ENCODE results near the gene CNN1. TPM values are rescaled to one million over a fixed set of nuclear protein-coding genes. Genes with fewer than 3 reads are reported as not detected.

CNN1 gene
- not detected in 2 replicates for total RNA-seq

GRCh38 chr19:11538232-11539036 lies at the start of gene CNN1:
Gene CNN1 (plus strand): TSS chr19:11538851. CDS start chr19:11538928, 77 bp downstream.
- DNase-seq, result no peak
- no peak for ATAC-seq (ENCODE audit: low read depth)
- Mint-ChIP-seq H3K4me3 (no peak within 1 kb of the TSS), H3K36me3 (ENCODE audit: low read depth) (no peaks in the 10 kb centered on the region), H3K27ac (no peak within 1 kb of the TSS), H3K9me3 (no peaks in the 10 kb centered on the region), H3K4me1 (peaks cover 23% of the 10 kb centered on the region), H3K27me3 (peaks cover 14% of the 10 kb centered on the region)
- TF ChIP-seq, protein P1, sequence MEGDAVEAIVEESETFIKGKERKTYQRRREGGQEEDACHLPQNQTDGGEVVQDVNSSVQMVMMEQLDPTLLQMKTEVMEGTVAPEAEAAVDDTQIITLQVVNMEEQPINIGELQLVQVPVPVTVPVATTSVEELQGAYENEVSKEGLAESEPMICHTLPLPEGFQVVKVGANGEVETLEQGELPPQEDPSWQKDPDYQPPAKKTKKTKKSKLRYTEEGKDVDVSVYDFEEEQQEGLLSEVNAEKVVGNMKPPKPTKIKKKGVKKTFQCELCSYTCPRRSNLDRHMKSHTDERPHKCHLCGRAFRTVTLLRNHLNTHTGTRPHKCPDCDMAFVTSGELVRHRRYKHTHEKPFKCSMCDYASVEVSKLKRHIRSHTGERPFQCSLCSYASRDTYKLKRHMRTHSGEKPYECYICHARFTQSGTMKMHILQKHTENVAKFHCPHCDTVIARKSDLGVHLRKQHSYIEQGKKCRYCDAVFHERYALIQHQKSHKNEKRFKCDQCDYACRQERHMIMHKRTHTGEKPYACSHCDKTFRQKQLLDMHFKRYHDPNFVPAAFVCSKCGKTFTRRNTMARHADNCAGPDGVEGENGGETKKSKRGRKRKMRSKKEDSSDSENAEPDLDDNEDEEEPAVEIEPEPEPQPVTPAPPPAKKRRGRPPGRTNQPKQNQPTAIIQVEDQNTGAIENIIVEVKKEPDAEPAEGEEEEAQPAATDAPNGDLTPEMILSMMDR (IDR thresholded peaks at IDR 0.05), result no peak
- CTCF ChIA-PET, result no interaction called here
- POLR2A ChIA-PET, result no interaction called here
- intact Hi-C loops (cut with micrococcal nuclease), result no loop called here

GRCh38 chr19:11489378-11489777 lies 49.3 kb upstream of the CNN1 start:
- CTCF ChIA-PET, result no interaction called here
- H3K36me3 Mint-ChIP-seq (ENCODE audit: low read depth), result peaks cover 30% of the 10 kb centered on the region
- H3K27ac Mint-ChIP-seq, result no peak overlapping the region
- POLR2A ChIA-PET, result interaction anchor here (0.5 kb wide), 1 partner anchor 80 kb away, joined by 5 read pairs; no protein-coding TSS in a partner anchor
- TF ChIP-seq, protein P1 (IDR thresholded peaks at IDR 0.05), result no peak
- H3K27me3 Mint-ChIP-seq, result no peaks in the 10 kb centered on the region
- ATAC-seq (ENCODE audit: low read depth) (no peak), DNase-seq (no peak)
- H3K9me3 Mint-ChIP-seq, result no peaks in the 10 kb centered on the region
- no peak overlapping the region for H3K4me3 Mint-ChIP-seq
- peaks cover 2% of the 10 kb centered on the region for H3K4me1 Mint-ChIP-seq
- intact Hi-C loops (cut with micrococcal nuclease), result no loop called here

GRCh38 chr19:11494634-11495285 lies 43.9 kb upstream of the CNN1 start:
- Mint-ChIP-seq H3K4me1 (no peaks in the 10 kb centered on the region), H3K27ac (no peak overlapping the region), H3K4me3 (no peak overlapping the region), H3K27me3 (no peaks in the 10 kb centered on the region), H3K36me3 (ENCODE audit: low read depth) (peaks cover 37% of the 10 kb centered on the region), H3K9me3 (no peaks in the 10 kb centered on the region)
- no peak for ATAC-seq (ENCODE audit: low read depth)
- ChIA-PET POLR2A (interaction anchor here (0.6 kb wide), 1 partner anchor 86 kb away, joined by 3 read pairs; no protein-coding TSS in a partner anchor), CTCF (interaction anchor here (1.2 kb wide), 1 partner anchor 12 kb away, joined by 3 read pairs; no protein-coding TSS in a partner anchor)
- no peak for DNase-seq
- TF ChIP-seq, protein P1 (IDR thresholded peaks at IDR 0.05), result no peak
- intact Hi-C loops (cut with micrococcal nuclease), result no loop called here

DNA sequence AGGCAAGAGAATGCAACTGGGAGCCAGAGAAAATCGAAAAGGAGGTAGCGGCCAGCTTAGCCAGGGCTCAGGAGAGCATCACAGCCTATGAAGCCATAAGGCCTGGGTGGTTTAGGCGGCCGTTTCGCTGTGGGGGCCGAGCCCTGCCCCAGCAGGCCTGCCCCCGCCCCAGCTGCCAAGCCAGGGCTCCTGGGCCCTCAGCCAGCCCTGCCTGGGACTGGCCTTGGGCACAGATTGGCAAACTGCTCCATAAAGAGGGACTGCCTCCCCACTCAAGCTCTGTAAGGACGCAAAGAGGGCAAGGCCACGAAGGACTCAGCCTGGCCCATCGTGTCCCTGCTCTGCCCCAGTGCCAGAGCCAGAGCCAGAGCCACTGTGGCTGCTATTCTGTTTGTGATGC lies 43.2 kb upstream of the CNN1 start:
- ATAC-seq (ENCODE audit: low read depth) (no peak), DNase-seq (no peak)
- H3K4me1 Mint-ChIP-seq, result no peaks in the 10 kb centered on the region
- TF ChIP-seq, protein P1 (IDR thresholded peaks at IDR 0.05), result no peak
- intact Hi-C loops (cut with micrococcal nuclease), result no loop called here
- no peaks in the 10 kb centered on the region for H3K27me3 Mint-ChIP-seq
- H3K36me3 Mint-ChIP-seq (ENCODE audit: low read depth), result peaks cover 35% of the 10 kb centered on the region
- CTCF ChIA-PET, result interaction anchor here (1.2 kb wide), 1 partner anchor 13 kb away, joined by 3 read pairs; no protein-coding TSS in a partner anchor
- no peak overlapping the region for H3K27ac Mint-ChIP-seq
- no peaks in the 10 kb centered on the region for H3K9me3 Mint-ChIP-seq
- POLR2A ChIA-PET, result interaction anchor here (0.6 kb wide), 1 partner anchor 86 kb away, joined by 3 read pairs; no protein-coding TSS in a partner anchor
- H3K4me3 Mint-ChIP-seq, result no peak overlapping the region

DNA sequence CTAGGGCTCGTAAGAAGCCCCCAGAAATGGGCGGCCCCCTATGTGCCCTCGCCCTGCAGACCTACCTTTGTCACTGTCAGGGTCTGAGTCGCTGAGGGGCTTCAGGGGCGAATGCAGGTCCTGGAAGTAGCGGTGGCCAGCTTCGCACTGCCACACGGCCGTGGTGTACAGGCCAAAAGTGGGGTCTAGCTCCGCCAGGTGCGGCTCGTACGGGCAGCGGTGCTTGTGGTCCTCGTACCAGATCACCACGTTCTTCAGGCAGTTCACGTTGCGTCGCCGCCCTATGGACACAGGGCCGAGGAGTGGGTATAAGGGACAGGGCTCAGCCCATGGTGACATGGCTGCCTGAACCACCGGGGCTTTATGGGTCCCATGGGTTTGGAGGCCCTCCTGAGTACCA lies 42.8 kb upstream of the CNN1 start:
- intact Hi-C loops (cut with micrococcal nuclease), result loop anchor here (1.0 kb wide), 2 partner anchors 64 to 91 kb away; no protein-coding TSS in a partner anchor

More for the DNA sequence above, 42.8 kb upstream of the CNN1 start:
- no peak overlapping the region for H3K4me3 Mint-ChIP-seq
- no peaks in the 10 kb centered on the region for H3K4me1 Mint-ChIP-seq
- H3K36me3 Mint-ChIP-seq (ENCODE audit: low read depth), result peaks cover 33% of the 10 kb centered on the region
- no peak overlapping the region for H3K27ac Mint-ChIP-seq
- H3K27me3 Mint-ChIP-seq, result no peaks in the 10 kb centered on the region
- ATAC-seq (ENCODE audit: low read depth), result no peak
- TF ChIP-seq, protein P1 (IDR thresholded peaks at IDR 0.05), result no peak
- ChIA-PET POLR2A (interaction anchor here (0.6 kb wide), 1 partner anchor 269 kb away, joined by 5 read pairs; no protein-coding TSS in a partner anchor), CTCF (interaction anchor here (1.2 kb wide), 1 partner anchor 14 kb away, joined by 3 read pairs; no protein-coding TSS in a partner anchor)
- DNase-seq, result no peak
- H3K9me3 Mint-ChIP-seq, result no peaks in the 10 kb centered on the region
